ENCODE data around the gene EPHA4.

Gene EPHA4

GRCh38 chr2:221568299-221568698 lies 3.8 kb downstream of the EPHA4 start:
- no peaks in the 10 kb centered on the region for H3K27me3 ChIP-seq (ENCODE audit: low read depth)
- in situ Hi-C loops (cut with MboI; ENCODE audit: low sequenced_read_pairs), result no loop called here
- peaks cover 9% of the 10 kb centered on the region for H3K36me3 ChIP-seq (replicated peaks)
- peaks cover 34% of the 10 kb centered on the region for H3K4me1 ChIP-seq
- no peaks in the 10 kb centered on the region for H3K9me3 ChIP-seq
- H3K4me3 ChIP-seq, result no peak overlapping the region
- DNase-seq (ENCODE audit: low spot score in 2 of 2), result no peak

GRCh38 chr2:221567809-221568208 lies 4.3 kb downstream of the EPHA4 start:
- H3K36me3 ChIP-seq (replicated peaks), result peaks cover 11% of the 10 kb centered on the region
- no peaks in the 10 kb centered on the region for H3K9me3 ChIP-seq
- peak in 1 of 2 experiments; percentile 32 for DNase-seq (ENCODE audit: low spot score in 2 of 2)
- H3K4me1 ChIP-seq, result peaks cover 35% of the 10 kb centered on the region
- H3K4me3 ChIP-seq, result no peak overlapping the region
- in situ Hi-C loops (cut with MboI; ENCODE audit: low sequenced_read_pairs), result no loop called here
- no peaks in the 10 kb centered on the region for H3K27me3 ChIP-seq (ENCODE audit: low read depth)

- in situ Hi-C loops (cut with MboI; ENCODE audit: low sequenced_read_pairs), result no loop called here
- H3K4me3 ChIP-seq, result no peak overlapping the region
- H3K27me3 ChIP-seq (ENCODE audit: low read depth), result no peaks in the 10 kb centered on the region
- H3K9me3 ChIP-seq, result no peaks in the 10 kb centered on the region
- H3K36me3 ChIP-seq (replicated peaks), result peaks cover 13% of the 10 kb centered on the region
- H3K4me1 ChIP-seq, result peaks cover 36% of the 10 kb centered on the region
- peak; percentile 32 to 57 for DNase-seq (ENCODE audit: low spot score in 2 of 2)
Observed at GRCh38 chr2:221567231-221567760, 4.8 kb downstream of the EPHA4 start.

- DNase-seq (ENCODE audit: low spot score in 2 of 2), result no peak
- H3K4me3 ChIP-seq, result no peak overlapping the region
- in situ Hi-C loops (cut with MboI; ENCODE audit: low sequenced_read_pairs), result no loop called here
Observed at GRCh38 chr2:221563270-221563985, 8.7 kb downstream of the EPHA4 start.

GRCh38 chr2:221562226-221562625 lies 9.9 kb downstream of the EPHA4 start:
- no peak for DNase-seq (ENCODE audit: low spot score in 2 of 2)
- Histone ChIP-seq H3K4me3 (no peak overlapping the region), H3K4me1 (peaks cover 18% of the 10 kb centered on the region), H3K36me3 (replicated peaks) (peaks cover 11% of the 10 kb centered on the region), H3K27me3 (ENCODE audit: low read depth) (no peaks in the 10 kb centered on the region), H3K9me3 (no peaks in the 10 kb centered on the region)
- in situ Hi-C loops (cut with MboI; ENCODE audit: low sequenced_read_pairs), result no loop called here

More at GRCh38 chr2:221563270-221563985, 8.7 kb downstream of the EPHA4 start:
- H3K4me1 ChIP-seq, result peaks cover 30% of the 10 kb centered on the region
- H3K9me3 ChIP-seq, result no peaks in the 10 kb centered on the region
- H3K36me3 ChIP-seq (replicated peaks), result peaks cover 14% of the 10 kb centered on the region
- H3K27me3 ChIP-seq (ENCODE audit: low read depth), result no peaks in the 10 kb centered on the region

- Histone ChIP-seq H3K9me3 (no peaks in the 10 kb centered on the region), H3K27me3 (ENCODE audit: low read depth) (no peaks in the 10 kb centered on the region), H3K36me3 (replicated peaks) (peaks cover 8% of the 10 kb centered on the region), H3K4me1 (peaks cover 14% of the 10 kb centered on the region), H3K4me3 (no peak overlapping the region)
- in situ Hi-C loops (cut with MboI; ENCODE audit: low sequenced_read_pairs), result no loop called here
- DNase-seq (ENCODE audit: low spot score in 2 of 2), result no peak
Observed at GRCh38 chr2:221561770-221562169, 10.3 kb downstream of the EPHA4 start.

- no peaks in the 10 kb centered on the region for H3K27me3 ChIP-seq (ENCODE audit: low read depth)
- no peaks in the 10 kb centered on the region for H3K9me3 ChIP-seq
- in situ Hi-C loops (cut with MboI; ENCODE audit: low sequenced_read_pairs), result no loop called here
- peaks cover 8% of the 10 kb centered on the region for H3K36me3 ChIP-seq (replicated peaks)
- no peak overlapping the region for H3K4me3 ChIP-seq
- peaks cover 16% of the 10 kb centered on the region for H3K4me1 ChIP-seq
- DNase-seq (ENCODE audit: low spot score in 2 of 2), result no peak
Observed at GRCh38 chr2:221559991-221560390, 12.1 kb downstream of the EPHA4 start.

GRCh38 chr2:221558107-221558506 lies 14.0 kb downstream of the EPHA4 start:
- in situ Hi-C loops (cut with MboI; ENCODE audit: low sequenced_read_pairs), result no loop called here
- Histone ChIP-seq H3K36me3 (replicated peaks) (peaks cover 3% of the 10 kb centered on the region), H3K27me3 (ENCODE audit: low read depth) (no peaks in the 10 kb centered on the region), H3K4me1 (peaks cover 31% of the 10 kb centered on the region), H3K9me3 (no peaks in the 10 kb centered on the region), H3K4me3 (no peak overlapping the region)
- DNase-seq (ENCODE audit: low spot score in 2 of 2), result no peak

- H3K4me1 ChIP-seq, result peaks cover 39% of the 10 kb centered on the region
- no peaks in the 10 kb centered on the region for H3K27me3 ChIP-seq (ENCODE audit: low read depth)
- H3K9me3 ChIP-seq, result no peaks in the 10 kb centered on the region
- DNase-seq (ENCODE audit: low spot score in 2 of 2), result no peak
- H3K4me3 ChIP-seq, result no peak overlapping the region
- no peaks in the 10 kb centered on the region for H3K36me3 ChIP-seq (replicated peaks)
- in situ Hi-C loops (cut with MboI; ENCODE audit: low sequenced_read_pairs), result no loop called here
Observed at GRCh38 chr2:221555494-221555846, 16.6 kb downstream of the EPHA4 start.

- DNase-seq (ENCODE audit: low spot score in 2 of 2), result peak; percentile 67 to 76
- Histone ChIP-seq H3K9me3 (no peaks in the 10 kb centered on the region), H3K36me3 (replicated peaks) (no peaks in the 10 kb centered on the region), H3K4me3 (no peak overlapping the region), H3K27me3 (ENCODE audit: low read depth) (no peaks in the 10 kb centered on the region), H3K4me1 (peaks cover 39% of the 10 kb centered on the region)
- in situ Hi-C loops (cut with MboI; ENCODE audit: low sequenced_read_pairs), result no loop called here
Observed at GRCh38 chr2:221554769-221555493, 17.2 kb downstream of the EPHA4 start.

- H3K4me1 ChIP-seq, result peaks cover 39% of the 10 kb centered on the region
- H3K9me3 ChIP-seq, result no peaks in the 10 kb centered on the region
- DNase-seq (ENCODE audit: low spot score in 2 of 2), result no peak
- H3K4me3 ChIP-seq, result no peak overlapping the region
- no peaks in the 10 kb centered on the region for H3K27me3 ChIP-seq (ENCODE audit: low read depth)
- no peaks in the 10 kb centered on the region for H3K36me3 ChIP-seq (replicated peaks)
- in situ Hi-C loops (cut with MboI; ENCODE audit: low sequenced_read_pairs), result no loop called here
Observed at GRCh38 chr2:221553333-221553732, 18.8 kb downstream of the EPHA4 start.

- Histone ChIP-seq H3K27me3 (ENCODE audit: low read depth) (no peaks in the 10 kb centered on the region), H3K4me1 (peaks cover 39% of the 10 kb centered on the region), H3K36me3 (replicated peaks) (no peaks in the 10 kb centered on the region), H3K4me3 (no peak overlapping the region), H3K9me3 (no peaks in the 10 kb centered on the region)
- peak in 1 of 2 experiments; percentile 23 for DNase-seq (ENCODE audit: low spot score in 2 of 2)
- in situ Hi-C loops (cut with MboI; ENCODE audit: low sequenced_read_pairs), result no loop called here
Observed at GRCh38 chr2:221552291-221552690, 19.8 kb downstream of the EPHA4 start.

- in situ Hi-C loops (cut with MboI; ENCODE audit: low sequenced_read_pairs), result no loop called here
- H3K36me3 ChIP-seq (replicated peaks), result no peaks in the 10 kb centered on the region
- DNase-seq (ENCODE audit: low spot score in 2 of 2), result no peak
- H3K9me3 ChIP-seq, result no peaks in the 10 kb centered on the region
- H3K4me3 ChIP-seq, result no peak overlapping the region
- no peaks in the 10 kb centered on the region for H3K27me3 ChIP-seq (ENCODE audit: low read depth)
- peaks cover 41% of the 10 kb centered on the region for H3K4me1 ChIP-seq
Observed at GRCh38 chr2:221551864-221552263, 20.2 kb downstream of the EPHA4 start.

- DNase-seq (ENCODE audit: low spot score in 2 of 2), result no peak
- in situ Hi-C loops (cut with MboI; ENCODE audit: low sequenced_read_pairs), result no loop called here
- Histone ChIP-seq H3K36me3 (replicated peaks) (no peaks in the 10 kb centered on the region), H3K4me1 (peaks cover 26% of the 10 kb centered on the region), H3K27me3 (ENCODE audit: low read depth) (no peaks in the 10 kb centered on the region), H3K4me3 (no peak overlapping the region), H3K9me3 (no peaks in the 10 kb centered on the region)
Observed at GRCh38 chr2:221549143-221549542, 23.0 kb downstream of the EPHA4 start.

All from HAP-1 (cell line).